NK-92 (cell line): ENCODE results near the gene RYR2.

ENCODE experiments used
- DNase-seq: peaks from one replicate; lab custom pipeline; 2025; ENCODE audit not compliant: unreplicated experiment; lab: John Stamatoyannopoulos, UW

RYR2 gene

GRCh38 chr1:237031480-237031879 lies 10.5 kb upstream of the RYR2 start:
- no peak for DNase-seq

- no peak for DNase-seq
These were observed 10.0 kb upstream of the RYR2 start for GRCh38 chr1:237032029-237032428.

GRCh38 chr1:237033061-237033460 lies 8.9 kb upstream of the RYR2 start:
- no peak for DNase-seq

- DNase-seq = no peak
These were observed 8.2 kb upstream of the RYR2 start for GRCh38 chr1:237033804-237034203.

GRCh38 chr1:237035759-237036158 lies 6.2 kb upstream of the RYR2 start:
- no peak for DNase-seq

- DNase-seq = no peak
These were observed 3.8 kb upstream of the RYR2 start for GRCh38 chr1:237038211-237038610.

GRCh38 chr1:237040823-237041222 lies 1.2 kb upstream of the RYR2 start:
- no peak for DNase-seq

GRCh38 chr1:237041461-237041794 lies 556 bp upstream of the RYR2 start:
- DNase-seq = no peak

GRCh38 chr1:237042526-237042891 lies 525 bp downstream of the RYR2 start:
- DNase-seq = no peak

GRCh38 chr1:237042892-237043576 lies 1.1 kb downstream of the RYR2 start:
- no peak for DNase-seq

GRCh38 chr1:237043846-237044636 lies 2.1 kb downstream of the RYR2 start:
- no peak for DNase-seq

- DNase-seq = no peak
These were observed 3.5 kb downstream of the RYR2 start for GRCh38 chr1:237045278-237046016.

- no peak for DNase-seq
These were observed 6.8 kb downstream of the RYR2 start for GRCh38 chr1:237048803-237049202.

GRCh38 chr1:237050185-237050584 lies 8.2 kb downstream of the RYR2 start:
- no peak for DNase-seq

GRCh38 chr1:237050915-237051314 lies 8.9 kb downstream of the RYR2 start:
- DNase-seq = no peak

GRCh38 chr1:237054313-237054712 lies 12.3 kb downstream of the RYR2 start:
- no peak for DNase-seq

GRCh38 chr1:237058470-237058869 lies 16.5 kb downstream of the RYR2 start:
- no peak for DNase-seq

- DNase-seq = no peak
These were observed 17.3 kb downstream of the RYR2 start for GRCh38 chr1:237059244-237059643.

GRCh38 chr1:237062976-237063375 lies 21.0 kb downstream of the RYR2 start:
- DNase-seq = no peak

GRCh38 chr1:237065903-237066302 lies 23.9 kb downstream of the RYR2 start:
- no peak for DNase-seq

GRCh38 chr1:237070519-237070918 lies 28.5 kb downstream of the RYR2 start:
- DNase-seq = no peak
